HG03439 (cell line): Measurements from ENCODE around the gene STAT3.
"Not testable (repeated sequence)": the region's sequence is repeated elsewhere in the genome, so short reads cannot be mapped to it uniquely, and the experiment has no call there.

Experiments
- ATAC-seq: cut with Tn5 transposase; IDR thresholded peaks from one replicate; pipeline ENCODE4 v1.9.1; 2021; ENCODE audit warnings: mild to moderate bottlenecking, moderate library complexity; ENCODE audit not compliant: unreplicated experiment

Gene STAT3

GRCh38 chr17:42388381-42389134 lies at the start of gene STAT3:
Gene STAT3 (minus strand): TSS chr17:42388442. CDS start chr17:42348516, 39,926 bp downstream.
- peak; percentile 90 for ATAC-seq

GRCh38 chr17:42436391-42436790 lies 48.1 kb upstream of the STAT3 start:
- no peak for ATAC-seq

- ATAC-seq = no peak
Measured at GRCh38 chr17:42431758-42432161, 43.5 kb upstream of the STAT3 start.

GRCh38 chr17:42429726-42430447 lies 41.6 kb upstream of the STAT3 start:
- ATAC-seq = no peak

GRCh38 chr17:42428141-42428944 lies 40.1 kb upstream of the STAT3 start:
- ATAC-seq = no peak

- ATAC-seq = no peak
Measured at GRCh38 chr17:42424991-42425610, 36.9 kb upstream of the STAT3 start.

GRCh38 chr17:42423766-42424165 lies 35.5 kb upstream of the STAT3 start:
- ATAC-seq = no peak

GRCh38 chr17:42422958-42423712 lies 34.9 kb upstream of the STAT3 start, which contains the start of gene CAVIN1:
Gene CAVIN1 (minus strand): TSS chr17:42423256. CDS start chr17:42423097, 159 bp downstream.
- no peak for ATAC-seq

GRCh38 chr17:42422412-42422957 lies 34.2 kb upstream of the STAT3 start:
- ATAC-seq = no peak

- no peak for ATAC-seq
Measured at GRCh38 chr17:42421507-42422338, 33.5 kb upstream of the STAT3 start.

GRCh38 chr17:42421136-42421506 lies 32.9 kb upstream of the STAT3 start:
- no peak for ATAC-seq

GRCh38 chr17:42417981-42418380 lies 29.7 kb upstream of the STAT3 start:
- ATAC-seq = not testable (repeated sequence)

GRCh38 chr17:42414704-42415409 lies 26.6 kb upstream of the STAT3 start:
- no peak for ATAC-seq

- no peak for ATAC-seq
Measured at GRCh38 chr17:42413464-42414040, 25.3 kb upstream of the STAT3 start.

- ATAC-seq = no peak
Measured at GRCh38 chr17:42411905-42412679, 23.9 kb upstream of the STAT3 start.

- no peak for ATAC-seq
Measured at GRCh38 chr17:42411361-42411760, 23.1 kb upstream of the STAT3 start.

GRCh38 chr17:42410319-42410685 lies 22.1 kb upstream of the STAT3 start:
- ATAC-seq = no peak
